Vagina (tissue), 2 donors: ENCODE measurements around the gene TAX1BP1.

Experiments used
- POLR2A ChIP-seq, 2 donors: fragments of 450-650 bp; IDR thresholded peaks; one replicate each; pipeline ENCODE4 v1.6.1; 2017; ENCODE audit warnings: antibody characterized with exemption in 2 of 2, mild to moderate bottlenecking in 2 of 2, moderate library complexity in 2 of 2
- TF ChIP-seq, protein P1 (sequence below), 3 experiments: fragments of 450-650 bp in 2 of 3; fragments of 200-600 bp in 1 of 3; sonication (generic) in 1 of 3; IDR thresholded peaks; one replicate each; pipeline ENCODE4 v1.5.1; 2017 to 2019; ENCODE audit warnings: antibody characterized with exemption in 3 of 3, mild to moderate bottlenecking in 2 of 3, moderate library complexity in 2 of 3

DNA sequence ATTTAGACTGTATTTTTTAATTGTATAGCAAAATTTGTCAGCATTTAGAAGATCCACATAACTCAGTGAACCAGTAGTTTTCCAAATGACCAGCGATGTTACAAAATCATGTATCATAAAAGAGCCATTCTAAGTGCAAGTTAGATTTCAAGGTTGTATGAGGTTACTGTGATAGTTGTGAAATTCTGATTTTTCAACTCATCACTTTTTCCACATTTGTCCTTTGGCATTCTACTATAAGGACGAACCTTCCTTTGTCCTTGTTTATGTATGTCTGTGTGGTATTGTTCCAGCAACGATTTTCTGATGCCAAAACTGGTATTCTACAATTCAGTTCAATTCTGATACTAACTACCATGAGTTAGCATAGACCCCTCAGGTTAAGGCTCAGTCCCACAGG lies 64.2 kb downstream of the TAX1BP1 start:
- TF ChIP-seq, protein P1, sequence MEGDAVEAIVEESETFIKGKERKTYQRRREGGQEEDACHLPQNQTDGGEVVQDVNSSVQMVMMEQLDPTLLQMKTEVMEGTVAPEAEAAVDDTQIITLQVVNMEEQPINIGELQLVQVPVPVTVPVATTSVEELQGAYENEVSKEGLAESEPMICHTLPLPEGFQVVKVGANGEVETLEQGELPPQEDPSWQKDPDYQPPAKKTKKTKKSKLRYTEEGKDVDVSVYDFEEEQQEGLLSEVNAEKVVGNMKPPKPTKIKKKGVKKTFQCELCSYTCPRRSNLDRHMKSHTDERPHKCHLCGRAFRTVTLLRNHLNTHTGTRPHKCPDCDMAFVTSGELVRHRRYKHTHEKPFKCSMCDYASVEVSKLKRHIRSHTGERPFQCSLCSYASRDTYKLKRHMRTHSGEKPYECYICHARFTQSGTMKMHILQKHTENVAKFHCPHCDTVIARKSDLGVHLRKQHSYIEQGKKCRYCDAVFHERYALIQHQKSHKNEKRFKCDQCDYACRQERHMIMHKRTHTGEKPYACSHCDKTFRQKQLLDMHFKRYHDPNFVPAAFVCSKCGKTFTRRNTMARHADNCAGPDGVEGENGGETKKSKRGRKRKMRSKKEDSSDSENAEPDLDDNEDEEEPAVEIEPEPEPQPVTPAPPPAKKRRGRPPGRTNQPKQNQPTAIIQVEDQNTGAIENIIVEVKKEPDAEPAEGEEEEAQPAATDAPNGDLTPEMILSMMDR (IDR thresholded peaks at IDR 0.05) = no peak
- TF ChIP-seq POLR2A (IDR thresholded peaks at IDR 0.05) = no peak
